CD4-positive, alpha-beta T cell treated with Interleukin-6 for 4 hours (primary cell): ENCODE measurements around the gene PRAMEF13.
A peak's percentile ranks its signal among the peaks of the same experiment; 100 is the strongest.
"Not testable (repeated sequence)": the region's sequence is repeated elsewhere in the genome, so short reads cannot be mapped to it uniquely, and the experiment has no call there.

ENCODE experiments used
- DNase-seq: peaks from one replicate; pipeline ENCODE4 v3.0.0-alpha.2; 2020; ENCODE audit warnings: mixed read lengths

The PRAMEF13 gene, protein sequence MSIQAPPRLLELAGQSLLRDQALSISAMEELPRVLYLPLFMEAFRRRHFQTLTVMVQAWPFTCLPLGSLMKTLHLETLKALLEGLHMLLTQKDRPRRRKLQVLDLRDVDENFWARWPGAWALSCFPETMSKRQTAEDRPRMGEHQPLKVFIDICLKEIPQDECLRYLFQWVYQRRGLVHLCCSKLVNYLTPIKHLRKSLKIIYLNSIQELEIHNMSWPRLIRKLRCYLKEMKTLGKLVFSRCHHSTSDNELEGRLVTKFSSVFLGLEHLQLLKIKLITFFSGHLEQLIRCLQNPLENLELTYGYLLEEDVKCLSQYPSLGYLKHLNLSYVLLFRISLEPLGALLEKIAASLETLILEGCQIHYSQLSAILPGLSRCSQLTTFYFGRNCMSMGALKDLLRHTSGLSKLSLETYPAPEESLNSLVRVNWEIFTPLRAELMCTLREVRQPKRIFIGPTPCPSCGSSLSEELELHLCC

GRCh38 chr1:13201309-13201708, at the start of gene PRAMEF13:
Gene PRAMEF13, minus strand, starts transcription at chr1:13201409. Its CDS starts 1,820 bp downstream, at chr1:13199589.
- not testable (repeated sequence) for DNase-seq

- DNase-seq: not testable (repeated sequence)
Measured at GRCh38 chr1:13247122-13247521, 45.9 kb upstream of the PRAMEF13 start.

- DNase-seq: not testable (repeated sequence)
Measured at GRCh38 chr1:13246554-13246871, 45.3 kb upstream of the PRAMEF13 start.

DNA sequence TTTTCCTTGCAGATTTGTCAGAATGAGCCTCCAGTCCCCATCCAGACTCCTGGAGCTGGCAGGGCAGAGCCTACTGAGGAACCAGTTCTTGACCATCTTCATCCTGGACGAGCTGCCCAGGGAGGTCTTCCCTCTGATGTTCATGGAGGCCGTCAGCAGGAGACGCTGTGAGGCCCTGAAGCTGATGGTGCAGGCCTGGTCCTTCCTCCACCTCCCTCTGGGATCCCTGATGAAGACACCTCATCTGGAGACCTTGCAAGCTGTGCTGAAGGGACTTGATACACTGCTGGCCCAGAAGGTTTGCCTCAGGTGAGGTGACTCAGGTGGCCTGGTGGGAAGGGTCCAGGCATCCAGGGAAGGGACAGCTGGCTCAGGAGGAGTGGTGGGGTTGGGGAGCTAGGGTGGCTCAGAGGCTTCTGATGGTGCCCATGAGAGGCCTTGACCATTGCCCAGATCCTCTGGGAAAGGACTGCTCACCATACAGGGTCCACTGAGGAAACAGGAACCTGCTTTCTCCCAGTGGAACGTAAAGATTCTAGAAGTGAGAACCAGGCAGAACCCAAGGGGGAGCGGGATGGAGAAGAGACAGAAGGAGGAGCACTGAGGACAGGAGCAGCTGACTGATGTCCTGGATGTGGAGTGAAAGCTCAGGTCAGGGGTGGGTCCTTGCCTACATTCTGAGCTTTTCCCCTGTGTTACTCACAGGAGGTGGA, 44.8 kb upstream of the PRAMEF13 start:
- DNase-seq: not testable (repeated sequence)

DNA sequence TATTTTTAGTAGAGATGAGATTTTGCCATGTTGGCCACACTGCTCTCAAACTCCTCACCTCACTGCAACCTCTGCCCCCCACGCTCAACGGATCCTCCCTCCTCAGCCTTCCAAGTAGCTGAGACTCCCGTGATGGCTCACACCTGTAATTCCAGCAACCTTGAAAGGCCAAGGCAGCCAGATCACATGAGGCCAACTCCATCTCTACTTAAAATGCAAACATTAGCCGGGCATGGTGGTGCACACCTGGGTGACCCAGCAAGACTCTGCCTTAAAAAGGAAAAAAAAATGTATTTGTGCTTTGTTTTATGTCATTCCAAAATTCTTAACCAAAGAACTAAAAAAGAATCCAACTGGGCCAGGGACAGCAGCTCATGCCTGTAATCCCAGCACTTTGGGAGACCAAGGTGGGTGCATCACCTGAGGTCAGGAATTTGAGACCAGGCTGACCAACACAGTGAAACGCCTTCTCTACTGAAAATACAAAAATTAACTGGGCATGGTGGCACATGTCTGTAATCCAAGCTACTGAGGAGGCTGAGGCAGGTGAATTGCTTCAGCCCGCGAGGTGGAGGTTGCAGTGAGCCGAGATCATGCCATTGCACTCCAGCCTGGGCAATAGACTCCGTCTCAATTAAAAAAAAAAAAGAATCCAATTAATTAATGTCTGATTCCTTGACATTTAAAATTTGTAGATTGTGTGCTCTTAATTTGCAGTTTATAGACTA, 42.5 kb upstream of the PRAMEF13 start:
- DNase-seq: not testable (repeated sequence)

DNA sequence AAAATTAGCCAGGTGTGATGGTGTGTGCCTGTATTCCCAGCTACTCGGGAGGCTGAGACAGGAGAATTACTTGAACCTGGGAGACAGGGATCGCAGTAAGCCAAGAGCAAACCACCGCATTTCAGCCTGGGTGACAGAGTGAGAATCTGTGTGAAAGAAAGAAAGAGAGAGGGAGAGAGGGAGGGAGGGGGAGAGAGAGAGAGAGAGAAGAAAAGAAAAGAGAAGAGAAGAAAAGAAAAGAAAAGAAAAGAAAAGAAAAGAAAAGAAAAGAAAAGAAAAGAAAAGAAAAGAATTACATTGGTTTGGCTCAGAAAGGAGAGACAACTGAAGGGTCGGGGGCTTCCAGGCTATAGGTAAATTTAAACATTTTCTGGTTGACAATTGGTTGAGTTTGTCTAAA, 38.4 kb upstream of the PRAMEF13 start:
- not testable (repeated sequence) for DNase-seq

DNA sequence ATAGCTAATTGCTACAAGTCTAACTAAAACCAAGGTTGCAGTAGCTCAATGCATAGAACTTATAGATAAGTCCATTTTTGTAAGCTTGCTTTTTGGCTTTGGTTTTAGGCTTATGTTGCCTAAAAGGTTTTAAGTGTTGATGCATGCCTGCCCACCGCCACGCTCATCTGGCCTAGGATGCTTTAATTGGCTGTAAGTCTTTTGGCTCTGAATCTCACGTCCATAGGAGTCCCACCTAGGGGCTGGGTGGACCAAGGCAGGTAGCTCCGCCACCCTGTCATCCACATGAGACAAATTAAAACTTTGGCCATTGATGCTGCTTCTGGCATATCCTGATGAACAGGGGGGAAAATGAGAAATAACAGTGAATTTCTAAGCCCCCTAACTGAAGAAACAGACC, 36.4 kb upstream of the PRAMEF13 start:
- DNase-seq: not testable (repeated sequence)

- not testable (repeated sequence) for DNase-seq
Measured at GRCh38 chr1:13234057-13234456, 32.8 kb upstream of the PRAMEF13 start.

DNA sequence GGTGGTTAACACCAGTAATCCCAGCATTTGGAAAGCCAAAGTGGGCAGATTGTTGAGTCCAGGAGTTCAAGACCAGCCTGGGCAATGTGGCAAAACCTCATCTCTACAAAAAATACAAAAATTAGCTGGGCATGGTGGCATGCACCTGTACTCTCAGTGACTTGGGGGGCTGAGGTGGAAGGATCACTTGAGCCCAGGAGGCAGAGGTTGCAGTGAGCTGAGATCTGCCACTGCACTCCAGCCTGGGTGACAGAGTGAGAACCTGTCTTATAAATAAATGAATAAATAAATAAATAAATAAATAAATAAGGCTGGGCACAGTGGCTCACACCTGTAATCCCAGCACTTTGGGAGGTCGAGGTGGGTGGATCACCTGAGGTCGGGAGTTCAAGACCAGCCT, 30.8 kb upstream of the PRAMEF13 start:
- not testable (repeated sequence) for DNase-seq

GRCh38 chr1:13231061-13231750, 30.0 kb upstream of the PRAMEF13 start:
- not testable (repeated sequence) for DNase-seq

GRCh38 chr1:13230601-13231000, 29.4 kb upstream of the PRAMEF13 start:
- DNase-seq: not testable (repeated sequence)

DNA sequence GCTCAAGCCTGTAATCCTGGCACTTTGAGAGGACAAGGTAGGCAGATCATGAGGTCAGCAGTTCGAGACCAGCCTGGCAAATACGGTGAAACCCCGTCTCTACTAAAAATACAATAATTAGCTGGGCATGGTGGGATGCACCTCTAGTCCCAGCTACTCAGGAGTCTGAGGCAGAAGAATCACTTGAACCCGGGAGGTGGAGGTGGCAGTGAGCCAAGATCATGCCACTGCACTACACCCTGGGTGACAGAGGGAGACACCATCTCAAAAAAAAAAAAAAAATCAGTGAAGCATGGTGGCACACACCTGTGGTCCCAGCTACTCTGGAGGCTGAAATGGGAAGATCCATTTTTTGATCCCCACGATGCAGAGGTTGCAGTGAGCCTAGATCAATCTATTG, 28.9 kb upstream of the PRAMEF13 start:
- not testable (repeated sequence) for DNase-seq

- peak; percentile 29 for DNase-seq
Measured at GRCh38 chr1:13228343-13228781, 27.2 kb upstream of the PRAMEF13 start.

GRCh38 chr1:13227271-13228055, 26.3 kb upstream of the PRAMEF13 start:
- not testable (repeated sequence) for DNase-seq

DNA sequence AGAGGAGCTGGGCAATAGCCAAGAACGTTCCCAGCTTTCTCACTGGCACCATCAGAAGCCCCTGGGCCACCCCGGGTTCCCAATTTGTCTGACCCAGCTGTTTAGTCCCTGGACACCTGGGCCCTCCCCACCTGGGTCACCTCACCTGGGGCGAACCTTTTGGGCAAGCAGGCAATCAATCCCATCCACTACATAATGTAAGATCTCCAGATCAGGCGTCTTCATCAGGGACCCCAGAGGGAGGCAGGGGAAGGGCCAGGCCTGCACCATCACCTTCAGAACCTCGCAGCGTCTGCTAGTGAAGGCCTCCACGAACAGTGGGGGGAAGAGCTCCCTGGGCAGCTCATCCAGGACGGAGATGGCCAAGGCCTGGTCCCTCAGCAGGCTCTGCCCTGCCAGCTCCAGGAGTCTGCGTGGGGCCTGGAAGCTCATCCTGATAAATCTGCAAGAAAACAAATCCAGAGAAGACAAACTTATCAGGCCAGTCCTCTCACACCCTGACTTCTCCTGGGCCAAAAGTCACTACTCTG, 24.5 kb upstream of the PRAMEF13 start, which contains the start of gene PRAMEF18:
Gene PRAMEF18, minus strand, starts transcription at position 480 of the 530 bp plus-strand sequence. Its CDS starts 48 bp downstream, at position 432.
- DNase-seq: not testable (repeated sequence)

GRCh38 chr1:13224480-13225060, 23.4 kb upstream of the PRAMEF13 start:
- no peak for DNase-seq

DNA sequence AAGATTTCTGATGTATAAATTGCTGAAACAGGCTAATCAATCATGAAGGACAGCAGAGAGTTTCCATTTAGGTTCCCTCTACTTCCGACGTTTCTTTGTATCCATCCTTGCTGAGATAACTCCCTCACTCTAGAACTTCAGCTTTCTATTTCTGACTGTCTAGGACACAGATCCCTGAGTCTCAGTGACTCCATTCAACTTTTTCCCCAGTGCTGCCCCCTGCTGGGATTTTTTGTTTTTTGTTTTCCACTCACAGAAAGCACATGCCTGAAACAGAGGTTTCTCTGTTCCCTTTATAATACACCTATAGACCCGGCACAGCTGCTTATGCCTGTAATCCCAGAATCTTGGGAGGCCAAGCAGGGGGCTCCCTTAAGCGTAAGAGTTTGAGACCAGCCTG, 21.6 kb upstream of the PRAMEF13 start:
- DNase-seq: not testable (repeated sequence)

- not testable (repeated sequence) for DNase-seq
Measured at GRCh38 chr1:13219203-13219602, 18.0 kb upstream of the PRAMEF13 start.

GRCh38 chr1:13216619-13217018, 15.4 kb upstream of the PRAMEF13 start:
- DNase-seq: not testable (repeated sequence)

- DNase-seq: not testable (repeated sequence)
Measured at GRCh38 chr1:13208712-13209111, 7.5 kb upstream of the PRAMEF13 start.

- DNase-seq: not testable (repeated sequence)
Measured at GRCh38 chr1:13171548-13171947, 29.7 kb downstream of the PRAMEF13 start, which contains the start of gene PRAMEF9. Gene PRAMEF9, plus strand, starts transcription at chr1:13171848. Its CDS starts 3,433 bp downstream, at chr1:13175281.
